GM18520 (cell line): ENCODE data around the gene NLRP12.
A peak's percentile ranks its signal among the peaks of the same experiment; 100 is the strongest.
"Not testable (repeated sequence)": the region's sequence is repeated elsewhere in the genome, so short reads cannot be mapped to it uniquely, and the experiment has no call there.

Source experiments
- ATAC-seq: cut with Tn5 transposase; IDR thresholded peaks from one replicate; pipeline ENCODE4 v1.9.1; 2021; ENCODE audit not compliant: unreplicated experiment

NLRP12 gene

GRCh38 chr19:53824134-53824611 lies at the start of gene NLRP12:
NLRP12 (minus strand) TSS chr19:53824314; CDS start chr19:53824174, 140 bp downstream.
- no peak for ATAC-seq

- ATAC-seq, result no peak
These were observed 48.6 kb upstream of the NLRP12 start for GRCh38 chr19:53872762-53873161.

- ATAC-seq, result no peak
These were observed 47.3 kb upstream of the NLRP12 start for GRCh38 chr19:53871454-53871853.

GRCh38 chr19:53870485-53870844 lies 46.4 kb upstream of the NLRP12 start:
- ATAC-seq, result no peak

GRCh38 chr19:53869805-53870484 lies 45.8 kb upstream of the NLRP12 start:
- not testable (repeated sequence) for ATAC-seq

- no peak for ATAC-seq
These were observed 45.0 kb upstream of the NLRP12 start for GRCh38 chr19:53868892-53869804.

GRCh38 chr19:53868091-53868891 lies 44.2 kb upstream of the NLRP12 start:
- ATAC-seq, result no peak

GRCh38 chr19:53867225-53868090 lies 43.3 kb upstream of the NLRP12 start, which contains the start of gene MYADM:
MYADM (plus strand) TSS chr19:53867883; CDS start chr19:53873530, 5,647 bp downstream.
- ATAC-seq, result peak; percentile 65

- ATAC-seq, result no peak
These were observed 42.7 kb upstream of the NLRP12 start for GRCh38 chr19:53866865-53867224.

GRCh38 chr19:53865918-53866864 lies 42.1 kb upstream of the NLRP12 start:
- no peak for ATAC-seq

- no peak for ATAC-seq
These were observed 41.4 kb upstream of the NLRP12 start for GRCh38 chr19:53865523-53865917.

- ATAC-seq, result no peak
These were observed 40.3 kb upstream of the NLRP12 start for GRCh38 chr19:53864308-53864836.

GRCh38 chr19:53853707-53854106 lies 29.6 kb upstream of the NLRP12 start:
- ATAC-seq, result no peak

GRCh38 chr19:53849237-53849676 lies 25.1 kb upstream of the NLRP12 start:
- ATAC-seq, result no peak

- no peak for ATAC-seq
These were observed 23.4 kb upstream of the NLRP12 start for GRCh38 chr19:53847555-53847954.

GRCh38 chr19:53844849-53845246 lies 20.7 kb upstream of the NLRP12 start:
- ATAC-seq, result no peak

- ATAC-seq, result not testable (repeated sequence)
These were observed 16.8 kb upstream of the NLRP12 start for GRCh38 chr19:53840914-53841313.

GRCh38 chr19:53840241-53840640 lies 16.1 kb upstream of the NLRP12 start:
- ATAC-seq, result not testable (repeated sequence)

- not testable (repeated sequence) for ATAC-seq
These were observed 14.3 kb upstream of the NLRP12 start for GRCh38 chr19:53838446-53838845.
